ENCODE results near the gene FALEC.

FALEC gene

GRCh38 chr1:150532860-150533259, 17.3 kb downstream of the FALEC start:
- no peak for DNase-seq (ENCODE audit: low read depth)
- TF ChIP-seq CTCF (IDR thresholded peaks at IDR 0.05; ENCODE audit: low read length, missing control alignments): no peak
- H3K4me3 ChIP-seq (replicated peaks; ENCODE audit: low read depth, low read length): no peak overlapping the region

- no peak overlapping the region for H3K4me3 ChIP-seq (replicated peaks; ENCODE audit: low read depth, low read length)
- DNase-seq (ENCODE audit: low read depth): no peak
- no peak for TF ChIP-seq CTCF (IDR thresholded peaks at IDR 0.05; ENCODE audit: low read length, missing control alignments)
Observed at GRCh38 chr1:150534002-150534401, 18.4 kb downstream of the FALEC start.

- no peak for TF ChIP-seq CTCF (IDR thresholded peaks at IDR 0.05; ENCODE audit: low read length, missing control alignments)
- H3K4me3 ChIP-seq (replicated peaks; ENCODE audit: low read depth, low read length): no peak overlapping the region
- DNase-seq (ENCODE audit: low read depth): no peak
Observed at GRCh38 chr1:150535511-150536287, 20.1 kb downstream of the FALEC start.

- TF ChIP-seq CTCF (IDR thresholded peaks at IDR 0.05; ENCODE audit: low read length, missing control alignments): no peak
- no peak overlapping the region for H3K4me3 ChIP-seq (replicated peaks; ENCODE audit: low read depth, low read length)
- no peak for DNase-seq (ENCODE audit: low read depth)
Observed at GRCh38 chr1:150536836-150537731, 21.5 kb downstream of the FALEC start.

- peak; percentile 12 for TF ChIP-seq CTCF (IDR thresholded peaks at IDR 0.05; ENCODE audit: low read length, missing control alignments)
- DNase-seq (ENCODE audit: low read depth): peak; percentile 84
- H3K4me3 ChIP-seq (replicated peaks; ENCODE audit: low read depth, low read length): no peak overlapping the region
Observed at GRCh38 chr1:150537732-150538684, 22.5 kb downstream of the FALEC start.

- no peak overlapping the region for H3K4me3 ChIP-seq (replicated peaks; ENCODE audit: low read depth, low read length)
- peak; percentile 78 for DNase-seq (ENCODE audit: low read depth)
- TF ChIP-seq CTCF (IDR thresholded peaks at IDR 0.05; ENCODE audit: low read length, missing control alignments): no peak
Observed at GRCh38 chr1:150543500-150544143, 28.1 kb downstream of the FALEC start.

All from fibroblast of pulmonary artery (primary cell).